ENCODE data around the gene SLC4A1.

- TF ChIP-seq, protein P1, sequence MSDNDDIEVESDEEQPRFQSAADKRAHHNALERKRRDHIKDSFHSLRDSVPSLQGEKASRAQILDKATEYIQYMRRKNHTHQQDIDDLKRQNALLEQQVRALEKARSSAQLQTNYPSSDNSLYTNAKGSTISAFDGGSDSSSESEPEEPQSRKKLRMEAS (IDR thresholded peaks at IDR 0.05; ENCODE audit: low read depth): no peak
- TF ChIP-seq CTCF (IDR thresholded peaks at IDR 0.05) (no peak), GATA2 (CRISPR knock-in tag; IDR thresholded peaks at IDR 0.05) (no peak), TAF1 (IDR thresholded peaks at IDR 0.05; ENCODE audit: borderline replicate concordance, low read depth, low read length) (no peak), REST (IDR thresholded peaks at IDR 0.05; ENCODE audit: low read depth, low read length) (no peak), POLR2AphosphoS5 (IDR thresholded peaks at IDR 0.05; ENCODE audit: low read depth, low read length) (no peak), ZBTB33 (IDR thresholded peaks at IDR 0.05; ENCODE audit: borderline replicate concordance, low read depth) (no peak), EZH2phosphoT487 (IDR thresholded peaks at IDR 0.05; ENCODE audit: borderline replicate concordance, low read depth) (no peak), NRF1 (IDR thresholded peaks at IDR 0.05; ENCODE audit: low read depth, low read length) (no peak), SMC3 (IDR thresholded peaks at IDR 0.05; ENCODE audit: low read depth, low read length) (no peak), RXRA (IDR thresholded peaks at IDR 0.05; ENCODE audit: borderline replicate concordance, low read depth) (no peak), JUND (IDR thresholded peaks at IDR 0.05) (no peak), GABPA (IDR thresholded peaks at IDR 0.05; ENCODE audit: low read depth) (no peak)
Observed at GRCh38 chr17:44214896-44215295, 53.0 kb downstream of the SLC4A1 start.
